Stimulated activated CD4-positive, alpha-beta T cell treated with anti-CD3 and anti-CD28 coated beads, Interleukin-1b, Interleukin-23, amount 100 ng/mL, for 48 hours (primary cell): ENCODE data around the gene DEDD2.

ENCODE experiments used
- DNase-seq: peaks from one replicate; pipeline ENCODE4 v3.0.0-alpha.2; 2020

The DEDD2 gene

GRCh38 chr19:42226886-42227285 lies 9.4 kb upstream of the DEDD2 start:
- no peak for DNase-seq

DNA sequence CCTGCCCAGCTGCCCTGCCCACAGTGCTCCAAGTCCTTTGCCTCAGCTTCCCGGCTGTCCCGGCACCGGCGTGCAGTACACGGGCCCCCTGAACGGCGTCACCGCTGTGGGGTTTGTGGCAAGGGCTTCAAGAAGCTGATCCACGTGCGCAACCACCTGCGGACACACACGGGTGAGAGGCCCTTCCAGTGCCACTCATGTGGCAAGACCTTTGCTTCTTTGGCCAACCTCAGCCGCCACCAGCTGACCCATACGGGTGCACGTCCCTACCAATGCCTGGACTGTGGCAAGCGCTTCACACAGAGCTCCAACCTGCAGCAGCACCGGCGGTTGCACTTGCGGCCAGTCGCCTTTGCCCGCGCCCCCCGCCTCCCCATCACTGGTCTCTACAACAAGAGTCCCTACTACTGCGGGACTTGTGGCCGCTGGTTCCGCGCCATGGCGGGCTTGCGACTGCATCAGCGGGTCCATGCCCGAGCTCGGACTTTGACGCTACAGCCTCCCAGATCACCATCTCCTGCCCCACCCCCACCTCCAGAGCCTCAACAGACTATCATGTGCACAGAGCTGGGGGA lies 8.3 kb upstream of the DEDD2 start:
- DNase-seq = no peak

DNA sequence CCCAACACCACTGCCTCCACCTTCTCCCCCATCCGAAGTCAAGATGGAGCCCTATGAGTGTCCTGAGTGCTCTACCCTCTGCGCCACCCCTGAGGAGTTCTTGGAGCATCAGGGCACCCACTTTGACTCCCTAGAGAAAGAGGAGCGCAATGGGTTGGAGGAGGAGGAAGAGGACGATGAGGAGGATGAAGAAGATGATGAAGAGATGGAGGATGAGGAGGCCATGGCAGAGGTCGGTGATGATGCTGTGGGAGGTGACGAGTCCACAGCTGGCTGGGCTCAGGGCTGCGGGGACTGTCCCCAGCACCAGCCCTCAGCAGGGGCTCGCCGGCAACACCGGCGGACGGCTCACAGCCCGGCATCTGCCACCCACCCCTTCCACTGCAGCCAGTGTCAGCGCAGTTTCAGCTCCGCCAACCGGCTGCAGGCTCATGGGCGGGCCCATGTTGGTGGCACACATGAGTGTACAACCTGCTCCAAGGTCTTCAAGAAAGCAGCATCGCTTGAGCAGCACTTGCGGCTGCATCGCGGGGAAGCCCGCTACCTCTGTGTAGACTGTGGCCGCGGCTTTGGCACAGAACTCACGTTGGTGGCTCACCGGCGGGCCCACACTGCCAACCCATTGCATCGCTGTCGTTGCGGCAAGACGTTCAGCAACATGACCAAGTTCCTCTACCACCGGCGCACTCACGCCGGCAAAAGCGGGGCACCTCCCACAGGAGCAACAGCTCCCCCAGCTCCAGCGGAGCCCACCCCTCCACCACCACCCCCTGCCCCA lies 7.7 kb upstream of the DEDD2 start:
- DNase-seq = no peak

DNA sequence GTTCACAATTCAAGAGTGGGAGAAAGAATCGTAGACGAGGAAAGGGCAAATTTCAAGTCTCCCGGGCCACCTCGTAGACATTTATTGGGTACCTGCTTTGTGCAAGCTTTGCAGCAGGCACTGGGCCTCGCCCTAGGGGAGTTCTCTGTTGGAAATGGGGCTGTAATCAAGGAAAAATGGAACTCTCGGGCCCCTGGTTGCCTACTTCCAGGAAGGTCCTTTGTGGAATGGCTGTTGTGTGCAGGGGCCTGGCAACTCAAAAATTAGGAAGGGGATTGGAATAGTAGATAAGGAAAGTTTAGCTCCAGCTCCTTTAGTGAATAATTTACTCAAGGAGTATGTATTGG lies 3.2 kb upstream of the DEDD2 start:
- DNase-seq = no peak

DNA sequence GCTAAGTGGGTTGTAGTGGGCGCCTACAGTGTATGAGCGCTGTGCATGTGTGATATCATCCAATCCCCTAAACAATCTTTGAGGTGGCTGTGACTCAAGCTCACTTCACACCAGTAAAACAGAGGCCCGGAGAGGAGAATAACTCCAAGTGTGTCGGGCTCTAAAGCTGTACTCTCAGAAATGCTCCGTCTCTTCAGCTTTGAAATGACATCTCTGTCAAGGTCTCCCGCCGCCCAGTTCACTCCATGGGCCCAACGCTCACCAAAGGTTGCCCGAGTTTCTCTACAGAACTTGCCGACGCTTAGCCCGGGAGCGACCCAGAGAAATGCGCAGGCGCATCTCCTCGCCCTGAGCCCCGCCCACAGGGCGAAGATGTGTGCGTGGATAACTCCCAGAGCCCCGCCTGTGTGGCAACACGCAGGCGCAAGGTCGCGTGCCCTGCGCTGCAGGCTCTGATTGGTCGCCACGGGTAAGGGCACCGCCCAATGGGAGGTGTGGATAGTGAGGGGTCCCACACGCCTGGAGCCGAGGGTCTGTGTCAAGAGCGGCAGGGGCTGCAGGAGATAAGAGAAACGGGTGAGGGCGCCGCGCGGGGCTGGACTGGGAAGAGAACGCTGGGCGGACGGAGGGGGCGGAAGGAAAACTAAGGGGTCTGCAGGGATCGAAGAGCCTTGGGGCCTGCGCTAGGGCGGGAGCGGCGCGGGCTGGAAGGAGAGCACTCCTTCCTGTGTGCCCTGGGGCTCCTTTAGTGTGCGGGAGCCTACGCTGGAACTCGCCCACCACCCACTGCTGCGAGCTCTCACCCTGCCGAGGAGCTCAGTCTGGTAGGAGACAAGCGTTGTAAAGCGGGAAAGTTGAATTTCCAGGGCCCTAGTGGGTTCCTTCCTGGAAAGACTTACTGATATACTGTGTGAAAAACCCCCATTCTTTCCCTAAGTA lies 2.6 kb upstream of the DEDD2 start, which contains the start of gene ZNF526:
TSS of gene ZNF526 (plus strand) at position 501 of the 939 bp plus-strand sequence. CDS start 4,092 bp downstream, outside the sequence.
- peak; percentile 98 for DNase-seq

- DNase-seq = peak; percentile 32
Observed at GRCh38 chr19:42216653-42217519, 591 bp downstream of the DEDD2 start.

DNA sequence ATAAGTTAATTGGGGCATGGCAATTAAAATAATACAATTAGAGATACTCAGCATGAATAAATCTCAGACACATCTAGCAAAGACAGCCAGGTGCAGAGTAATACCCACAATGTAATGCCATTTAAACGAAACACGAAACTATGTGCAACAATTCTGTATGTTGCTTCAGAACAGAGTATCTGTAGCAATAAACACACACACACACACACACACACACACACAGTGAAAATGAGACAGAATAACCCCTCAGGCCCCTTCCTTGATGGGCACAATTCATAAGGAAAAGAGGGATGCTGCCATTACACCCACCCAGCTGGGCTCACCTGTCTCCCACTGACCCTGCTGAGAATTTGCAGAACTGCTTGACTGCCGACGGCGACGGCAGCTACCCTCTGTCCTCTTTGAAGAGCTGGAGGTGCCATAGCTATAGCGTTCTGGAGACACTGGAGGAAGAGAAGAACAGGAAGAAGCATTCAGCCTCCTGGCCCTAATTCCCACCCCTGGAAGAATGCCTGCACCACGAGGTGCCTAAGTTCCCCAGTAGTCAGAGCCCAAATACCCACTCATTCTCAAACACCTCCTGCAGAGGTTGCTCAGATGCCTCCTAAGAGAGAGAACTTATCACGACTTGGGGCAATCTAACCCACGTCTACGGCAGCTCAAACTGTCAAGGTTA lies 2.5 kb downstream of the DEDD2 start:
- DNase-seq = no peak

DNA sequence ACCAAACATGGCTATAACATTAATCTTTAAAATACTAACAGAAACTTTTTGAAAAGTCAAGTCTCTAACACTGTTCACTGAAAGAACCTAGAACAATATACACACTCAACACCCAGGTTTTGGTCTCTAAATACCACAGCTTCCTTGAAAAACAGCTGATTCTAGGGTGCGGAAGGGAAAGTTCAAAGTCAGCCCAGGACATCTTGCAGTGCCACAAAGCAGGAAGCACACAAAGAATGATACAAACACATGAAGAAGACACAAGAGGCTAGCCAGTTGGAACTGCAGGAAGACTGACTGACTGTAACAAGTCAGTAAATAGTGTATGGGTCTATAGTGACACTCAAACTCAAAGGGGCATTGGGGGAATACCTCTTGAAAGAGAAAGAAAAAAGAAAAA lies 4.6 kb downstream of the DEDD2 start:
- DNase-seq = no peak

GRCh38 chr19:42208612-42209011 lies 8.9 kb downstream of the DEDD2 start:
- no peak for DNase-seq

GRCh38 chr19:42207767-42208271 lies 9.7 kb downstream of the DEDD2 start:
- DNase-seq = no peak

GRCh38 chr19:42206871-42207755 lies 10.4 kb downstream of the DEDD2 start:
- DNase-seq = no peak

DNA sequence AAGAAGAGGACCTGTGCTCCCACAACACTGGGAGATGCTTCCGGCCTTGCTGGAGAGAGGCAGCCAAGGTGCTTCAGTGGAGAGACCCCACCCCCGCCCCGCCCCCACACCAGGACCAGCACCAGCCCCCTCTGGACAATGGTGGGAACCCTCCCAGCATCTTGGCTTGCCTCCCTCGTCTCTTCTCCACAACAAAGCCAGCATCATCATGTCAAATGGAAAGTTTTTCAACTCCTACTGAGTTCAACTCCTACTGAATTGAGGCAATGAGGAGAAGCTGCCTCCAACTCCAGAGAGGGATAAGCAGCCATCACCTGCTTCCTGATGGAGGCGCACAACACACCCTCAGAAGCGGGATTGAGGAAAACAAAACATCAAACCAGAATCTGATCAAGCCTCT lies 12.8 kb downstream of the DEDD2 start:
- DNase-seq = no peak

GRCh38 chr19:42203700-42204099 lies 13.8 kb downstream of the DEDD2 start:
- DNase-seq = no peak

DNA sequence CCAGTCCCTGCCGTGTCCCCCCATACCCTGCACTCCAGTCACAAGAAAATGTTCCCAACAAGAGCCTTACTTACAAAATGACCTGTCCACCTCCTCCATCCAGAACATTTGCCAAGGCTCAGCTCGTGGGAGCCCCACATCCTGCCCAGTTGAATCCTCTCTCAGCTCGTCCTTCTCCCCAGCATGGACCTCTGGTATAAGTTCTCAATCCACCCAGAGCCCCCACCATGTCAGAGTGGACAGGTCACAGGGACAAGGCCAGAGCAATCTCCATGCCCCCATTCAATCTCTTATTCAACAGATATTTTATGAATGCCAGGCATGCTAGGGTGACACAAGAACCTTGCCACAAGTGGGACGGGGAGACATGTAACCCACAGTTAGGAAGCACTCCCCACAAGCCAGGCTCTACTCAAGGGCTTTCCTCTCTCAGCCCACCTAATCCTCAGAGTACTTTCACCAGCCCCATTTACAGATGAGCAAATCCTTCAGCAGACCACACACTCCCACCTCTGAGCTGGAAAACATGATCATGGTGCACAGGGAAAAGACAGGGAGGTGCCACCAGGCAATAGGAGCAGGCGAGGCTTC lies 15.1 kb downstream of the DEDD2 start:
- no peak for DNase-seq

DNA sequence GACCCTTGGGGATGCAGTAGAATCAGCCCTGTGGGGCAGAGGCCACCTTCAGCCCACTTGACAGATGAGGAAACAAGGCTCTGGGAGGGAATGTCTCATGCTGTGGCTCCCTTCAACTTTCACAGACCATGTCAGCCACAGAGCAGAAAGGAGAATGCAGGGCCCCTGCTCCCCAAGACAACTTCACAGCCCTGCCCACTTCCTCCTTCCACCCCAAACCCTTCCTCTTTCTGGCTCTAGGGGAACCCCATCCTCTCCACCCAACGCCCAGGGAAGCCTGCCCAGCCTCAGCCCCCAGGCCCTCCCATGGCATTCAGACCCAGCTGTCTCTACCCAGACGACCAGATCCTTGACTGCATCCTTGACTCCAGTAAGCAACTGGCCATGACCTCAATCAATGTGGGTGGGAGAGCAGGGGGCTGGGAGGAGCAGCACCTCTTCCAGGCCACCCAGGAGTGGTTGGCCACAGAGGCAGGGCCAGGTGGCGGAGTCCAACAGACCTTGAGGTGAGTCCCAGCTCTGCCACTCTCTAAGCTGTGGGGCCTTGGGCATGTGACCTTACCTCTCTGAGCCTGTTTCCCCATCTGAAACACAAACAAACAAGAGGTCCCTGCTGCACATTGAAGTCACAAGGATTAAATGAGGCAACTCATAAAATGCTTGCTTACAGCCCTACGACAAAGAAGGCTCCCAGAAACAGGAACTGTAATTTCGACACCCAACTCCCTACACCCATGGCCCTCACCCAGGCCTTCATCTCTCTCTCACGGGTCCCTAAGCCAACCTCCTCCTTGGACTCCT lies 15.8 kb downstream of the DEDD2 start:
- peak; percentile 35 for DNase-seq

DNA sequence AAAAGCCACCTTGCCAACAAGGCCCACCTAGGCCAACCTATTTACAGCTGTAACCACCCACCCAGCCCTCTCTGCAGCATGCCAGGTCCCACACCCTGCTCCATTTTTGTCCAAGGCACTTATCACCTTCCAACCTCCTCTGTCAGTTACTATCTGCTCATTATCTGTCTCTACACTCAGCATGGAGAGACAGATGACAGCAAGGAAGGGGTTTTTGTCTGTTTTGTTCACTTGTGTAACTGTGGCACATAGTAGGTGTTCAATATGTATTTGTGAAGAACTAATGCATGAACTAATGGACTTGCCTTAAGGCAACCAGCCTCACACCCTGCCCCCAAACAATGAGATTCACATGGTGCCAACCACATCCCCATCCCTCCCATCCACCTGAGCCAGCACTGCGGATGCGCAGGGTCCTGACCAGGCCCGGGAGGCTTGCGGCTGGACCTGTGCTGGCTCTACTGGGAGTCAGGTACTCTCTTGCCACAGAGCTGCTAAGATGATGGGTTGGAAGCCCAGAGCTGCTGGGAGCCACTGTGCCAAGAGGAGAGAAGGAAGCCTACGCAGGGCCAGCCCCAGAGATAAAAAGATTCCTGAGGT lies 17.3 kb downstream of the DEDD2 start:
- DNase-seq = no peak

- DNase-seq = peak; percentile 72
Observed at GRCh38 chr19:42199440-42200115, 17.9 kb downstream of the DEDD2 start.

DNA sequence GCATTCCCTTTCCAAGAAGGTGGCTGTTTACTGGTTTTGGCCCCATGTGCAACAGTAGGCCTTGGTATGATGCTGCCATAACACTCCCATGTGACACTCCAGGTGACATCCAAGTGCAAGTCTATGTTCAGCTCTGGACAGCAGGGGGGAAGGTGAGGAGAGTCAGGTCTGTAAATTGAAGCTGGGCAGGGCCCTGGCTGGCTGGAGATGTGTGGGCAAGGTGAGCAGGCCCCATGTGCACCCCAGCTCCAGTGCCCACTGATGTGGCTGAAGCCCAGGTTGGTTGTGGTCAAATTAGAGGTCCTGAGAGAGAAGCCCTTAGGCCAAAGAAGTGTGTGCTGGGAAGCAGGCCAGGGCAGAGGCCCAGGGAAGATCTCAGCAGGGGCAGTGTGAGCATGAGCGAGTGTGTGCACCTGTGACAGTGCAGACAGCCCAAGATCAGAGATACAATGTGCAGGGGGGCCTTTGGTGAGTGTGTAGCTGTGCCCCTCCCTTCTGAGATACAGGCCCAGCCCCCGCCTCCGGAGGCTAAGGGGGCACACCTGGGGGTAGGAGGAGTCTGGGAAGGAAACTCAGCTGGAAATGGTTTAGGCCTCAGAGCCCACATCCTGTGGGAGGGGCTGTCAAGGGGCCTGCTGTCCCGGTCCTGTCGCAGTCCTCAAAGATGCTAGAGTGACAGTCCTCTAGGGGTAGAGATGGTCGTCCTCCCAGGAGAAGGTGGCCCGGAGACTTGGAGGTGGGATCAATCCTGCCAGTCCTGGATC lies 18.6 kb downstream of the DEDD2 start:
- peak; percentile 31 for DNase-seq
